HT-29 (cell line): ENCODE data around the gene ATP23. TPM values are rescaled to one million over a fixed set of nuclear protein-coding genes. Genes with fewer than 3 reads are reported as not detected.
A peak's percentile ranks its signal among the peaks of the same experiment; 100 is the strongest.

Source experiments
- DNase-seq: peaks from one replicate; pipeline ENCODE4 v3.0.0-alpha.2; 2015; ENCODE audit warnings: low spot score
- total RNA-seq: library from RNA; depleted of rRNA; stranded (reverse); fragments of >200 nt; shearing (Covaris generic); gene quantifications from 2 replicates; pipeline ENCODE4 v1.2.3, GENCODE V29; 2014; rRNA removed

Gene ATP23, protein sequence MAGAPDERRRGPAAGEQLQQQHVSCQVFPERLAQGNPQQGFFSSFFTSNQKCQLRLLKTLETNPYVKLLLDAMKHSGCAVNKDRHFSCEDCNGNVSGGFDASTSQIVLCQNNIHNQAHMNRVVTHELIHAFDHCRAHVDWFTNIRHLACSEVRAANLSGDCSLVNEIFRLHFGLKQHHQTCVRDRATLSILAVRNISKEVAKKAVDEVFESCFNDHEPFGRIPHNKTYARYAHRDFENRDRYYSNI
- total RNA-seq, result 2.1 and 3.6 TPM in 2 replicates

DNA sequence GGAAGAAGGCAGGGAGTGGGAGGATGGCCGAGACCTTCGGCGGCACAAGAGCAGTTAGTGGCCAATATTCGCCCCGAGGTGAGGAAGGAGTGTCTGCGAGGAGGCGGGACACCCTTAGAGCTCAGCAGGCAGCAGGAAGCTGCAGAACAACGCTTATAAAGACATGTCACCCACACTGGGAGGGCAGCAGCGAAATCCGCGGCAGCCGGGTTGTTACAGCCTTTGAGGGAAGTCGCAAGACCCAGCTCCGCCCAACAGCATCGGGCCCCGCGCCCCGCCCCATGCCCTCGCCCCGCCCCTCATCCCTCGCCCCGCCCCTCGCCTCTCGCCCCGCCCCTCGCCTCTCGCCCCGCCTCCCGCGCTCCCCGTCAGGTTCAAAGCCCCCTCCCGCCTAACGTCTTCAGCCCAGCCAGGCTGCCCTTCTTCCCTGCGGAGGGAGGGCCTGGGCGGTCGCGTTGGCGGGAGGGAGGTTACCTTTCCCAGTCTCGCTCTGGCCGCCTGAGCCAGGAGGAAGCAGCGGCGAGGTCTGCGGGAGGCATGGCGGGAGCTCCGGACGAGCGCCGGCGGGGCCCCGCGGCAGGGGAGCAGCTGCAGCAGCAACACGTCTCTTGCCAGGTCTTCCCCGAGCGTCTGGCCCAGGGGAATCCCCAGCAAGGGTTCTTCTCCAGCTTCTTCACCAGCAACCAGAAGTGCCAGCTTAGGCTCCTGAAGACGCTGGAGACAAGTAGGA is at the start of gene ATP23:
ATP23 (plus strand) TSS at position 403 of the 730 bp plus-strand sequence; CDS start at position 538, 135 bp downstream.
- DNase-seq, result peak; percentile 91

DNA sequence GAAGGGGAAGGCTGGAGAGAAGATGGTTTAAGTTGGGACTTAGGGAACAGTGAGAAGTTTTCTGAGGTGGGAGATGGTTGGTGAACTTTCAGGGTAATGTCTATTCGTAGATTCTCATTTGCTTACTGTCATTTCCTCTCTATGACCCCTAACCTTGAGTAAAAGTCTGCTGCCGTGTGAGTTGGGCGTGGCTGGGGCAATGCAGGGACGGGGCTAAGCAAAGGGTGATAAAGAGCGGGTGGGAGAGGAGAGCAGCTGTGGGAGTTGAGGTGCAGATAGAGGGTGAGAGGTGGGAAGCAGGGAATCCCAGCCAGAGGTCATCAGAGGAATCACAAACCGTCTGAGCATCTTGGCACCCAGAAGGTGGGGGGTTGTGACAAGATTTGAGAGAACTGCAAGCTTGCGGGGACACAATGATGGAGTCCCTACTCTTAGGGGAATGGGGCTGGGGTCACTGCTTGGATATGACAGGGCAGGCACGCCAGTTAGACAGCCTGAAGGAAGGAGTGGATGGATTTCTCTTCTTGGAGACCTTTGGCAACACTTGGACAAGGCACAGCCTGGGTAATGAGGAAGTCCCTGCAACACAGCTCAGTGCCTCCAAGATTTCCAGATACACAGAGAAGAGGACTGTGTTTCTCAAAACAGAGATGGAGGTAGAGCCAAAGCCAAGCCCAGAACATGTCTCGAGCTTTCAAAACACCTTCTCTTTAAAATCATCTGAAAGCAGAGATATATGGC is 49.0 kb upstream of the ATP23 start:
- DNase-seq, result no peak

DNA sequence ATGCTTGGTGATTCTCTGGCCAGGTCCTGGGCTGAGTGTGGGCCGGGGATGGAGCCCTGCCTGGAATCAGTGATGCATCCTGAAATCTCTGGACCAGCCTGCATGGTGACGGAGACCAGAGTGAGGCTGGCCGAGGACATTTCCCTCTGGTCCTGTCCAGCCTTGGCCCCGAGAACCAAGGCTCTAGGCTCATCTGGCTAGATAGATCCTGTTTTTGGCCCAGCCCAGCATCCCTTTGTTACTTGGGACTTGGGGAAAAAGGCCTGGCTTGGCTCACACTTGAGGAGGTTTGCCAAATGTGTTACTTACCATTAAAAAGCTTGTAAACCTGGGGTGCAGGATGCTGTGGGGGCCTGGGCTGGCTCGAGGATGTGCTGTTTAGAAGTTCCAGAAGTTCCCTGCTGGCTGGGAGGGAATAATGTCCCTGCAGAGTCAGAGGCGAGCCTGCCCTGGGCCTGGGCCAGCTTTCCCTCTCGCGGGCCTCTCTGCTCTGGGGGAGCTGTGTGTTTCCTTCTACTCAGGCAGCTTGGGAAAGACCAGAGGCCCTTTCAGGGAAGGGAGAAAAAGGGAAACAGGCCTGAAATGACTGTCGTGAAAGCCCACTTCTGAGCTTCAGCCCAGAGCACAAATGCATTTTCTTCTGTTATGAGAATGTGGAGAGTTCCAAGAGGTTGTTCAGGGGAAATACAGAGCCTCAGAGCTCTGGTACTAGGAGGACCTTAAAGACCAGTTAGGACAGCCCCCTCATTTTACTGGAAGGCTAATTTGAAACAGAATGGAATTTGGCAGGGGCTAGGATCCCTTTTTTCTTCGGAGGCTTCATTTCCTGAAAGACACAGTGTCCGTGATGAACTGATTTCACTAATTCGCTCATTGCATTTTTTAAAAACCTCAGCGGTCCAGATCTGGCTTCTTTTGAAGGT is 47.7 kb upstream of the ATP23 start:
- peak; percentile 51 for DNase-seq

DNA sequence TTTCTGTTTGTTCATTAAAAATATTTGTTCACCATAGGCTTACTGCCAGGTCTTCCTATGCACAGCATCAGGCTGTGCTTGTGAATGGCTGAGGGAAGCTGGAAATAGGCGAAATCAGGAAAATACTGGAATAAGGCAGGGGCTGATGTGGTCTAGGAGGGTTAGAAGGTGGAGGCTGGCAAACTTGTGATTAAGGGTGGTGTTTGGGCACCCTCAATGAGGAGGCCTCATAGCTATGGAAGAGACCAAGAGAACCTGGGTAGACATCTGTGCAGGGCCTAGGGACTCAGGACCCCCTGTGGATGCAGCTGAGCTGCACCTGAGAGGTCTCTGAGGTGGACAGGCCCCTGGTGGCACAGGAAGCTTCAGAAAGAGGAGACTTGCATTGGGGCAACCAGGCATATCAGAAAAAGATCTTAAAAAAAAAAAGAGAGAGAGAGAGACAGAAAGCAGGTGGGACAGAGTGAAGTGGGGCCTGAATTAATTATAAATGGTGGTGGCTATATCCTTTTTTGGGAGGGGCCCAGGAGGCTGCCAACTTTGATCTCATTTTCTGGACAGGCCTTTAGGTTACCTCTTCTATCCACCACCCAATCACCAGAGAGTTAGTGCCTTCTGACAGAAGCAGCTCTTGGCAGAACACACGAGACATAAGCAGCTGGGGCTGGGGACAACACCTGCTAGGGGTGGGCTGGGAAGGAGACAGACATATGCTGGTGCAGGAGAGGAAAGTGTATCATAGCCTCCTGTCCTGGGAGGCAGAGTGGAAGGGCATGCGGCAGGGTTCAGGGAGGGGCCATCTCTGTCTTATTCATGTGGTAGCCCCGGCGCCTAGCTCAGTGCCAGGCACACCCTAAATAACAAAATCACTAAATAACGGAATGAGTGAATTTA is 46.7 kb upstream of the ATP23 start:
- DNase-seq, result no peak

DNA sequence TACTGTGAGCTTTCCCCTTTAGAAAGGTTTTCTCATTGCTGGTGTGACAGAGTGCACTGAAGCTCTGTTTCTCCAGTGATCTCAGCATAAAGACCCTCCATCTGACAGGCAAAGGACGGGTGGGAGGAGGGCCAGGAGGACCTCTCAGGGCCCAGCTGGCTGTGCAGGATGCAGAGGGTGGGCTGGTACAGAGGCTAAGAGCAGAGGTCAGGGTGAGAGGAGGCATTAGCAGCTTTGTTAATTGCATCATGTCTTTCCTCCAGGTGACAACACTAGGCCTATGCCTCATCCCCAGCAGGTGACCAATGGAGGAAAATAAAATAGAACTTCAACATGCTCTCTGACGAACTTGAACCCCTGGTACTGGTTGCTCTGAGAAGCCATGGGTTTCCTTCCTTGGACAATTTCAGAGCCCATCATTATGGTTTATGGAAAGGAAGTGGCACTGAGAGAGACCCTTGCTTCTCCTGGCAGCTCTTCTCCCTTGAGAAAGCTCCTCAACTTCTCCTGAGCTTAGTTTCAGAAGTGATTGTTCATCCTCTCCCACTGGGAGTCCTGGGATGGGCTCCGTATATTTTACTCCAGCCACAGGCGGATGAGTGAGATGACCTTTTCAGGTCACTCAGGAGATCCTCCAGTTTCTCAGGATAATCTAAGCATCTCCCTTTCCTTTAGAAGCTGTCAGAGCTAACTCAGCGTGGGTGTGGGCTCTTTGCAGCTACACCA is 45.8 kb upstream of the ATP23 start:
- no peak for DNase-seq

DNA sequence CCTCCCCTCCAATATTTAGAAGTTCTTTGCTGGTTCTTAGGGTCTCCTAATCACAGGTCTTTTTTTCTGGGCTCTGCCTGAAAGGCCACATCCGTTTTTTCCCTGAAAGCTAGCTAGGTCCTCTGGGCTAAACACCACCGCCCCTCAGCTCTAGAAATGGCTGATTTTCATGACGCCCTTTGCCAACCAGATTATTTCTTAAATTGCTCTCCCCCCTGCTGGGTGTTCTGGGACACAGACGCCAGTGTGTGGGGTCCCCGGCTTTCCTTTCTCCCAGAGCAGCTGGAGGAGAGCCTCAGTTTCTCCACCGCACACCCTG is 45.3 kb upstream of the ATP23 start:
- no peak for DNase-seq

DNA sequence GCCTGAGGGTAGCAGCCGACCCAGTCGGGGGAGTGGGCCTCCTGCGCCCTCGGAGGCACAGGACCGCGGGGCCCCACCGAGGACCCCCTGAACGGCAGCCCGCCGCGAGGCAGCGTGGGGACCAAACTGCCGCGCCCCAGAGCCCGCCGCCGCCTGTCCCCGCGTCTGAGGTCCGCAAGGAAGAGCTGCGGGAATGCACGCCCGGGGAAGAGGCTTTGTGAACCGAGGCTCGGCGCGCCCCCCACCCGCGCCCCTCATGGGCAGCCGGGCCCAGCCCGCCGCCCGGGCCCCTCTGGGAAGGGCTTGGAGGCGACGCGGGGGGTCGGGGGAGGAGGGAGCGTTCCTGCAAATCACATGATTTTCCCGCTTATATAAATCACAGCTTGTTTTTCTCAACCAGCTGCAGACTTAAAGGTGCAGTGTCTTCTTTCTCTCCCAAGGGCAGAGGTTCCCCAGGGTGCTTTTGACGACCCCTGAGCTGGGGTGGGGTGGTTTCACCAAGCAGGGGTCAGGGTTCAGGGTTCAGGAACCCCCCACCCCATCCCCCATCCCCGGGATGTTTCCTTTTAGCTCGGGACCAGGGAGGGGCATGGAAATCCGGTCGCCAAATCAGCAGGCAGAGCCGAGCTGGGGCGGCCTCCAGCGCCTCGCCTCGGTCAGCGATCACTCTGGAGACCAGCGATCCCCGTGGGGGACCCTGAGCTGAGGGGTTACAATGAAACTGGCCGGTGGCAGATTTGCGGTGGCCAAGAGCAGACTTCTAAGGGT is 44.7 kb upstream of the ATP23 start:
- peak; percentile 43 for DNase-seq

DNA sequence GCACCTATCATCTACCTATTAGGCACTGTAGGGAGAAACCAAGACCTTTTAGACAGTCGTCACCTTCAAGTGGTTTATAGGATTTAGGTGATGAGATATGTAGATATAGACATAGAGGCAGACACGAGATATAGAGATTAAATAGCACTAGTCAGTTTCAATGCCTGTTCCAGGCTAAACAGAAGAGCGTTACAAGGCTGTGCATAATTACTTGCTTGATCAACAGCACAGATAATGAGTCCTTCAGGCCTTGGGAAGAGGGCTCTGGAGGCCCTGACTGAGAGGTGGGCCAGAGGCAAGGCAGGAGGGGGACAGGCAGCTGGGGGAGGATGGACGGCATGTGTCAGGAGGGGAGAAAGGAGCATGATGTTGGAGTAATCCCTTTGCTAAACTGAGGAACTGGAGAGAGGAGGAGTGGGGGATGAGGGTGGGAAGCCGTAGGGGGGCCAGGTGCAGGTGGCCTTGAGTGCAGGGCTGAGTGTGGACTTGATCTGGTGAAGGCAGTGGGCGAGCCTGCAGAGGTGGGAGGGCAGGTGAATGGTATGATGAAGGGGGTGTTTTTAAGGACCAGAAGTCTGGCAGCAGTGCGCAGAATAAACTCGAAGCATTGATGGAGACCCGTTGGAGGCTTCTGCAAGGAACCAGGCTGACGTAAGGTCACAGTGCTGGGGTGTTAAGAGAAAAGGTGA is 43.9 kb upstream of the ATP23 start:
- DNase-seq, result no peak

DNA sequence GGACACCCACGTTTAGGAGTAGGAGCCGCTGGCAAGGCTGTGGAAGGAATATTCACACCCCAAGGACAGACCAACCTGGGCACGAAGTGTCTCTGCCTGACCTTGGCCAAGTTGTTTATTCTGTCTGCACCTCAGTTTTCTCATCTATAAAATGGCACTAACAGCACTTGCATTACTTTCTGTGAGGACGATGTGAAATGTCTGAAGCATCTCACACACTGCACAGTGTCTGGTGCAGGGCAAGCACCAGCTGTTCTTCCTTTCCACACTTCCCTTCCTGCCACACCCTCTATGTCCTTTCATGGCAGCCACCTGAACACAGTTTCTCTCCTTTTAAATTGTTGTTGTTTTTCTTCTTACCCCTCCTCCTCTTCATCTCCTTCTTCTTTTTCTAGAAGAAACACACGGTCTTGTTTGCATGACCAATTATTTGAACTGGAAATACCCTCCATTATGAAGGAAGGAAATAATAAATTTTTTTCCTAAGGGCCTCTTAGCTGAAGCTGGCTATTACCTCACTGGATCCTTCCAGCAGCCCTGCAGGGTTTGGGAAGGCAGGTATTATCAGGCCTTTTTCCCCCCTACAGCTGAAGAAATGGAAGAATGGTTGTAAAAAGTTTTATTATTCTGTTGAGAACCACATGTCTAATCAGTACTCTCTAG is 42.9 kb upstream of the ATP23 start:
- no peak for DNase-seq

DNA sequence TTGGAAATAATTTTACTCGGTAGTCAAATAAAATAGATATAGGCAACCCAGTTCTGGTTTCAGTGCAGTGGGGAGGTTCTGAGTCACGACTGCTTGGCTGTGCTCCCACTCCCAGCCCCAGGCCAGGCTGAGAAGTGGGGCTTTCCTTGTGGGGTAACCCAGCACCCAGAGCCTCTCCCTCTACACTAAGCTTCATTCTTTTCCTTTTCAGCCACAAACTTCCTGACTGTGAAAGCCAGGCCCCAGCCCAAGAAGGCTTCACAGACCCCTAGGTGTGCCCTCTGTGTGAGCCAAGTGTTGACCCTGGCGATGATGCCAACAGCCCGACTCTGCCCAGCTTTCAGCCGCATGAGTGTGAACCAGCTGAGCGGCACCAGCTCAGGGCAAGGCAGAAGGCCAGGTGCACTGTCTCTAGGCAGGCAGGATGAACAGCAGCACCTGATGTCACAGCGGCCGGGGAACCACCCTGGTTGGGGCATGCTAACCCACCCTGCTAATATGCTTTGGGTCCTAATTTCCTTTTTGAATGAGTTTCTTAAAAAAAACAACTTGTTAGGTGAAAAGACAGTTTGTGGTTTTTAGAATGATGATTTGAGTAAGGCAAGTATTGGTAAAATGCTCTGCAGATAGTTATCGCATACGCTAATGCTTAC is 42.2 kb upstream of the ATP23 start:
- DNase-seq, result no peak

DNA sequence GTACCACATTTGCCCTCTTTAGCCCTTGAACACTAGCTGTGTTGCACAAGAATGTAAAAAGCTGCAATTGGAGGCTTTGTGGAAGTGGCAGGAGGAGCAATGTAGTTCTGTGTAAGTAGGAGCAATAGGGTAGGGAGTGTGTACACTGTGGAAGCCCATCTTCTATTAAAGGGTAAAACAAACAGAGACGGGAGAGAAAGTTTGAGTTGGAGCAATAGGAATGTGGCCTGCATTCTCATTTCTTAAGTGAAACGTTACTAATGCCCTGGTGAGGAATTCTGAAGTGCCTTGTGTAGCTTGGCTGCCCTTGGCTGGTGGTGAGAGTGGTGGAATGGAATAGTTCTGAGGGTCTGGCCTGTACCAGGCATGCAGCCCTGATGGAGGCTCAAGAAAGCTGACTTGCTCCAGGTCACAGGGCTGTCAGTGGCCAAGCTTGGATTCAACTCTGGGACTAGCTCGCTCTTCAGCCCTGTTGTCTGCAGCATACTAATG is 38.8 kb upstream of the ATP23 start:
- no peak for DNase-seq

DNA sequence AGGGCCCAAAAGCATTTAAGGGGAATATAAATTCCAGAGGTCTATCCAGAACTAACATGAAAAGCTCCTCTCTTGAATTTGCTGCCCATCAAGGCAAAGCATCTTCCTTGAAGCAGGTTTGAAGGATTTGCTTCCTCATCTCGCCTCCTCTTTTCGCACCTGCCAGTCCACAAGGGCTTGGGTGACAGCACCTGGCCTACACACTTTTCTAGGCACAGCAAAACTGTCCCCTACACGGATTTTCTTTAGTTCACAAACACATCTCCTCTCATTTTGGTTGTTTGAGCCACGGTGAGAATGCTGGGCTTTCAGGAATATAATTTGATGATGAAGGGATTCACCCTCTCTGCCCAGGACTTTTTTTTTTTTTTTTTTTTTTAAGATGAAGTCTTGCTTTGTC is 36.9 kb upstream of the ATP23 start:
- no peak for DNase-seq

DNA sequence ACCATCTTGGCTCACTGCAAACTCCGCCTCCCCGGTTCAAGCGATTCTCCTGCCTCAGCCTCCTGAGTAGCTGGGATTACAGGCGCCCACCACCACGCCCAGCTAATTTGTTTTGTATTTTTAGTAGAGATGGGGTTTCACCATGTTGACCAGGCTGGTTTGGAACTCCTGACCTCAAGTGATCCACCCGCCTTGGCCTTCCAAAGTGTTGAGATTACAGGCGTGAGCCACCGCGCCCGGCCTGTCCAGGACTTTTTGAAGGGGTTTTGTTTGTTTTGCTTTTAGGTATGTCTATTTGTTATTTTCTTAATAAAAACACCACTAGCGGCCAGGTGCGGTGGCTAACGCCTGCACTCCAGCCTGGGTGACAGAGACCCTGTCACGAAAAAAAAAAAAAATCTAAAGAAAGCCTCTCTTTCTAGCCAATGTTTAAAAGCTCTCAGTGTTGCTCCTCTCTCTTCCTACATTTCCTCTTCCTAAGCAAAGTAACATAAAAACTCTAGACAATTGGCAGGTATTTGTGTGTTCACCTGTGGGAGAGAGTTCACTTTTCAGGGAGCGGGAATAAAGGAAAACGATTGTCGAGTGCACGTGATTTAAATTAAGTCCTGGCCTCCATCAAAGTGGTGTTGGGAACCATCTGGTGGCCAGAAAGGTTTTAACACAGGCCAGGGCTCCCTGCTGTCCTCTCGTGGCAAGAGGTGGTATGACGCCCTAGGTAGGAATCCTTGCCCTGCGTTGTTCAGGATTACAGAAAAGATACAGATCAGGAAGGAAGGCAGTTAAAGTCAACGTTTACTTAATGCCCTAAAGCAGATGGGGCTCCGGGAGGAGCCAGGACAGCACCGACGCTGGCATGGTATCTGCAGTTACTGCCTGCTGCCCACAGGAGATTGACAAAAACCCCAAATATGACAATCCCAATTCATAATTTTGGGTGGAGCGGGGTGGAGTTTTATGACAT is 36.2 kb upstream of the ATP23 start:
- peak; percentile 98 for DNase-seq

DNA sequence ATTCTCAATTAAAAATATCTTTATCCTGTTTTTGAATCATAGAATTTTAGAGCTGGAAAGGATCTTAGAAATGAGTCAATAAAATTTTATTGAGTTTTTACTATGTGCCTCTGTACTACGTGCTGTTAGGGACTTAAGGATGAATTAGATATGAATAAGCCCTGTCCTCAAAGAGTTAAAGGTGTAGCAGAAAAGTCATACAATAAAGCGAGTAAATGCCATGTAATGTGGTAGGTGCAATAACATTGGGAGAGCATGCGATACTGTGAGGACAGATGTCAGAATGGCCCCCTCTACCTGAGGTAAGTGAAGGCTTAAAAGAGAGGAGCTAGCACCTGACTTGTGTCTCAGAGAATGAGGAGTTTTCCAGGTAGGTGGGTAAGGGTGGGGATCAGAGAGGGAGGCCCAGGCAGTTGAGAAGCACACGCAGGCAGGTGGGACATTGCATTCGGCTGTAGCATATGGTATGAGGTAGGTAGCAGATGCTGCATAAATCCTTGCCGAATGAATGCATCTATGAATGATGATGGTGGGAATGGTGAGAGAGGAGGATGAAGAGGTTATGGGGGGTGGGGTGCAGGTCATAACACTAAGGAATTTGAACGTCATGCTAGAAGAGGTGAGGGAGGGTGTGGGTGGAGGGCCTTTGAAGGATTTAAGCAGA is 35.4 kb upstream of the ATP23 start:
- no peak for DNase-seq

DNA sequence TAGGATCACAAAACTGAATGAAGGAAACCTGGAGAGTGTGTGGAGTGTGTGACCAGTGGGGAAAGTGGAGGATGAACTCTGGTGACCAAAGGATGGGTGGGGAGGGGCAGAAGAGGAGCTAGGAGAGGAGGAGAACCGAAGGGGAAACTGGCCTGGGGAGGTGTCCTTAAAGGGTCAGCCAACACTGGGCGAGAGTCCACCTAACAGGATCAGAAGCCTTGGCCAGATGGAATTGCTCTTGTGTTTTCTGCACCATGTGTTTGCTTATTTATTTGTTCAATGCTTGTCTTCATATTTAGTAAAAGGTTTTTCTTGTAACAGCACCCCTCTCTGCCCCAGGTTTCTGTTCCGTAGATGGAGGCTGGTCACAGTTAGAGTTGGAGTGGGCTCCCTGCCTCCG is 34.5 kb upstream of the ATP23 start:
- no peak for DNase-seq

DNA sequence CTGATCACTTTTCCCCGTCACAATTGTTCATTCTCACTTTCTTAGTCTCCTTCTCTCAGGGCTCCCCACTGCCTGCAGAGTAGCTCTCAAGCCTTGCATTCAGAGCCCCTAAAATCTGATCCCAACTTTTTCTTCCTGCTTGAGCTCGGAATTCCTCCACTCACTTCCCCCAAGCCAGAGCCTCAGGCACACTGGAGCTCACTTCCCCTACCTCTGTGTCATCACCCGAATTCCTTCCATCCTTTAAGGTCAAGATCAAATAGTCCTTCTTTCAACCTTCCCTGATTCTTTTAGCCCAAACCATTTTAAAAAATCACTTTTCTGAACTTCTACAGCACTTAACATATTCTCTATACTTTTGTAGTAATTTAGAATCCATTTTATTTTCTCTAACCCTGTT is 34.1 kb upstream of the ATP23 start:
- no peak for DNase-seq
